HepG2 (cell line): ENCODE results near the gene NFKBIL1. TPM values are rescaled to one million over a fixed set of nuclear protein-coding genes. Genes with fewer than 3 reads are reported as not detected.
A peak's percentile ranks its signal among the peaks of the same experiment; 100 is the strongest.

Source experiments
- ARNT2 ChIP-seq: sonication (generic); formaldehyde crosslinking; IDR thresholded peaks from 2 replicates; pipeline ENCODE4 v1.8.0; 2022; ENCODE audit warnings: mild to moderate bottlenecking, low read depth, missing genetic modification reagents, moderate library complexity
- ATM ChIP-seq: fragments of 450-650 bp; IDR thresholded peaks from 2 replicates; pipeline ENCODE4 v1.7.1; 2017; ENCODE audit warnings: mild to moderate bottlenecking, borderline replicate concordance
- EED ChIP-seq: sonication (generic); formaldehyde crosslinking; IDR thresholded peaks from 2 replicates; pipeline ENCODE4 v1.5.0; 2020; ENCODE audit warnings: mild to moderate bottlenecking, missing genetic modification reagents
- FOXK2 ChIP-seq: fragments of 450-650 bp; IDR thresholded peaks from 2 replicates; pipeline ENCODE4 v1.6.1; 2016
- HNRNPK ChIP-seq: fragments of 200-400 bp; formaldehyde crosslinking; IDR thresholded peaks from 2 replicates; pipeline ENCODE4 v1.6.1; 2018; ENCODE audit warnings: low read length, low read depth, moderate library complexity, mild to moderate bottlenecking; ENCODE audit not compliant: poor library complexity, severe bottlenecking
- HOXA5 ChIP-seq: sonication (generic); formaldehyde crosslinking; IDR thresholded peaks from 2 replicates; pipeline ENCODE4 v1.4.0; 2020; ENCODE audit warnings: missing genetic modification reagents
- IRF2 ChIP-seq: IDR thresholded peaks from 2 replicates; pipeline ENCODE4 v1.6.1; 2018; ENCODE audit warnings: missing genetic modification reagents, missing compliant biosample characterization
- KDM4B ChIP-seq: sonication (generic); formaldehyde crosslinking; IDR thresholded peaks from 2 replicates; pipeline ENCODE4 v1.4.0; 2020; ENCODE audit warnings: missing genetic modification reagents
- KLF9 ChIP-seq: IDR thresholded peaks from 2 replicates; pipeline ENCODE4 v1.6.1; 2016; ENCODE audit warnings: low read depth
- NFYC ChIP-seq: IDR thresholded peaks from 2 replicates; pipeline ENCODE4 v1.6.1; 2016; ENCODE audit warnings: missing genetic modification reagents, missing compliant biosample characterization
- THAP11 ChIP-seq: IDR thresholded peaks from 2 replicates; pipeline ENCODE4 v1.6.1; 2016; ENCODE audit warnings: missing biosample characterization, missing genetic modification reagents
- ZFY ChIP-seq: sonication (generic); formaldehyde crosslinking; IDR thresholded peaks from 2 replicates; pipeline ENCODE4 v1.4.0; 2020; ENCODE audit warnings: missing genetic modification reagents
- ZNF296 ChIP-seq: sonication (generic); formaldehyde crosslinking; conservative IDR thresholded peaks from 2 replicates; pipeline ENCODE4 v1.5.0; 2020; ENCODE audit warnings: mild to moderate bottlenecking, missing genetic modification reagents
- ZNF432 ChIP-seq: sonication (generic); formaldehyde crosslinking; IDR thresholded peaks from 2 replicates; pipeline ENCODE4 v1.5.0; 2020; ENCODE audit warnings: missing genetic modification reagents, mild to moderate bottlenecking, borderline replicate concordance
- ZNF496 ChIP-seq: sonication (generic); formaldehyde crosslinking; IDR thresholded peaks from 2 replicates; pipeline ENCODE4 v1.8.1; 2023; ENCODE audit warnings: mild to moderate bottlenecking, moderate library complexity, missing genetic modification reagents; ENCODE audit not compliant: insufficient replicate concordance
- ZNF713 ChIP-seq: sonication (generic); formaldehyde crosslinking; IDR thresholded peaks from 2 replicates; pipeline ENCODE4 v1.4.0; 2020; ENCODE audit warnings: mild to moderate bottlenecking, missing genetic modification reagents
- ZNF75D ChIP-seq: sonication (generic); formaldehyde crosslinking; IDR thresholded peaks from 2 replicates; pipeline ENCODE4 v1.8.1; 2023; ENCODE audit warnings: missing genetic modification reagents, mild to moderate bottlenecking, borderline replicate concordance
- ZNF850 ChIP-seq: sonication (generic); formaldehyde crosslinking; conservative IDR thresholded peaks from 2 replicates; pipeline ENCODE4 v1.9.0; 2021; ENCODE audit warnings: mild to moderate bottlenecking, missing genetic modification reagents
- ZSCAN20 ChIP-seq: sonication (generic); formaldehyde crosslinking; IDR thresholded peaks from 2 replicates; pipeline ENCODE4 v1.4.0; 2020; ENCODE audit warnings: missing genetic modification reagents, mild to moderate bottlenecking, borderline replicate concordance
- polyA plus RNA-seq, 8 experiments: library from polyadenylated mRNA; depleted of rRNA in 3 of 8; stranded (reverse) in 7 of 8; unstranded in 1 of 8; fragments of >200 nt; fragmentation: Illumina TruSeq in 4 of 8; extraction: Trizol in 4 of 8; gene quantifications; 2 replicates each; pipeline versions ENCODE4 v1.2.1 to v1.2.3, GENCODE V29; 2011 to 2016; ENCODE audit warnings: low read depth in 4 of 8, missing spikeins in 1 of 8, mixed read lengths in 1 of 8; ENCODE audit not compliant: insufficient read depth in 1 of 8
- total RNA-seq, 5 experiments: library from RNA; depleted of rRNA; stranded (reverse); fragments of >200 nt; fragmentation: Illumina TruSeq; extraction: Trizol; gene quantifications; 2 replicates each; pipeline ENCODE4 v1.2.3, GENCODE V29; 2016; ENCODE audit warnings: low read depth in 1 of 5
- TF ChIP-seq, protein P1 (sequence below): sonication (generic); formaldehyde crosslinking; IDR thresholded peaks from 2 replicates; pipeline ENCODE4 v1.4.0; 2020; ENCODE audit warnings: missing genetic modification reagents, borderline replicate concordance
- TF ChIP-seq, protein P2 (sequence below): sonication (generic); formaldehyde crosslinking; IDR thresholded peaks from 2 replicates; pipeline ENCODE4 v1.5.0; 2020; ENCODE audit warnings: missing genetic modification reagents
- TF ChIP-seq, protein P3 (sequence below): sonication (generic); formaldehyde crosslinking; IDR thresholded peaks from 2 replicates; pipeline ENCODE4 v1.4.0; 2020; ENCODE audit warnings: missing genetic modification reagents
- TF ChIP-seq, protein P4 (sequence below): sonication (generic); formaldehyde crosslinking; IDR thresholded peaks from 2 replicates; pipeline ENCODE4 v1.9.0; 2021; ENCODE audit warnings: missing genetic modification reagents, mild to moderate bottlenecking, borderline replicate concordance
- TF ChIP-seq, protein P5 (sequence below): sonication (generic); formaldehyde crosslinking; IDR thresholded peaks from 2 replicates; pipeline ENCODE4 v1.8.0; 2022; ENCODE audit warnings: low read depth, missing genetic modification reagents

The NFKBIL1 gene
- total and polyA plus RNA-seq, 2 of the 13 experiments (the other 11 are each of a cell fraction or from before 2014, with no cell fraction given), result 9.7 to 19.5 TPM

DNA sequence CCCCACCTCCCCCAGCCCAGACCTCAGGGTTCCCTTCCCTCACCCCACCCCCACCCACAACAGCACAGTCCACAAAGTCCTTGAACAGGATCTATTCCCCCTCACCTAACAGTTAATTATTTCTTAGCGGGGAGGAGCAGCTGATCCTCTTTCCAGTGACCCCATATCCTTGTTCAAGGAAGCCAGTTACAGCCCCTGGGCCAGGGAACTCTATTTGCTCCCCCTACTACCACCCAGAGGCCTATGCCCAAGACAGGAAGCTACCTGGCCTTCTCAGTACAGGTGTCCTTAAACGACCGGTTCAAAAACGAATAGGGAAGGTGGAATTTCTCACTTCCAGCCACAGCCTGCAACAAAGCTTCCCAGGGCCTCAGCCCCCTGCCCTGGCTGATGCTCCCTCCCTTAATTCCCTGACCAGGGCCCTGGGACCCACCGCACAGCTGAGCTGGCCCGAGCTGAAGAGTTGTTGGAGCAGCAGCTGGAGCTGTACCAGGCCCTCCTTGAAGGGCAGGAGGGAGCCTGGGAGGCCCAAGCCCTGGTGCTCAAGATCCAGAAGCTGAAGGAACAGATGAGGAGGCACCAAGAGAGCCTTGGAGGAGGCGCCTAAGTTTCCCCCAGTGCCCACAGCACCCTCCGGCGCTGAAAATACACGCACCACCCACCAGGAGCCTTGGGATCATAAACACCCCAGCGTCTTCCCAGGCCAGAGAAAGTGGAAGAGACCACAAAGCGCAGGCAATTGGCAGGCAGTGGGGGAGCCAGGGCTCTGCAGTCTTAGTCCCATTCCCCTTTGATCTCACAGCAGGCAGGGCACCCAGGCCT is 17.9 kb upstream of the NFKBIL1 start (continued):
- TF ChIP-seq NFYC (CRISPR knock-in tag), result no peak
- no peak for TF ChIP-seq ATM
- 0 out of 2 replicates have a peak, but pooled peaks have one; percentile 19 for TF ChIP-seq EED (CRISPR knock-in tag)
- TF ChIP-seq, protein P1, sequence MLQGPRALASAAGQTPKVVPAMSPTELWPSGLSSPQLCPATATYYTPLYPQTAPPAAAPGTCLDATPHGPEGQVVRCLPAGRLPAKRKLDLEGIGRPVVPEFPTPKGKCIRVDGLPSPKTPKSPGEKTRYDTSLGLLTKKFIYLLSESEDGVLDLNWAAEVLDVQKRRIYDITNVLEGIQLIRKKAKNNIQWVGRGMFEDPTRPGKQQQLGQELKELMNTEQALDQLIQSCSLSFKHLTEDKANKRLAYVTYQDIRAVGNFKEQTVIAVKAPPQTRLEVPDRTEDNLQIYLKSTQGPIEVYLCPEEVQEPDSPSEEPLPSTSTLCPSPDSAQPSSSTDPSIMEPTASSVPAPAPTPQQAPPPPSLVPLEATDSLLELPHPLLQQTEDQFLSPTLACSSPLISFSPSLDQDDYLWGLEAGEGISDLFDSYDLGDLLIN, result 0 out of 2 replicates have a peak, but pooled peaks have one; percentile 58
- no peak for TF ChIP-seq ZNF432
- TF ChIP-seq ZFY (CRISPR knock-in tag), result peak; percentile 43; the same call in 1 of the 2 replicates
- no peak for TF ChIP-seq ZNF713 (CRISPR knock-in tag)
- TF ChIP-seq ZNF296 (CRISPR knock-in tag), result no peak
- TF ChIP-seq ZNF496 (CRISPR knock-in tag), result no peak
- TF ChIP-seq, protein P2, sequence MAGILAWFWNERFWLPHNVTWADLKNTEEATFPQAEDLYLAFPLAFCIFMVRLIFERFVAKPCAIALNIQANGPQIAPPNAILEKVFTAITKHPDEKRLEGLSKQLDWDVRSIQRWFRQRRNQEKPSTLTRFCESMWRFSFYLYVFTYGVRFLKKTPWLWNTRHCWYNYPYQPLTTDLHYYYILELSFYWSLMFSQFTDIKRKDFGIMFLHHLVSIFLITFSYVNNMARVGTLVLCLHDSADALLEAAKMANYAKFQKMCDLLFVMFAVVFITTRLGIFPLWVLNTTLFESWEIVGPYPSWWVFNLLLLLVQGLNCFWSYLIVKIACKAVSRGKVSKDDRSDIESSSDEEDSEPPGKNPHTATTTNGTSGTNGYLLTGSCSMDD, result 0 out of 2 replicates have a peak, but pooled peaks have one; percentile 49
- TF ChIP-seq FOXK2, result no peak
- TF ChIP-seq ZSCAN20 (CRISPR knock-in tag), result 0 out of 2 replicates have a peak, but pooled peaks have one; percentile 49
- TF ChIP-seq, protein P3, sequence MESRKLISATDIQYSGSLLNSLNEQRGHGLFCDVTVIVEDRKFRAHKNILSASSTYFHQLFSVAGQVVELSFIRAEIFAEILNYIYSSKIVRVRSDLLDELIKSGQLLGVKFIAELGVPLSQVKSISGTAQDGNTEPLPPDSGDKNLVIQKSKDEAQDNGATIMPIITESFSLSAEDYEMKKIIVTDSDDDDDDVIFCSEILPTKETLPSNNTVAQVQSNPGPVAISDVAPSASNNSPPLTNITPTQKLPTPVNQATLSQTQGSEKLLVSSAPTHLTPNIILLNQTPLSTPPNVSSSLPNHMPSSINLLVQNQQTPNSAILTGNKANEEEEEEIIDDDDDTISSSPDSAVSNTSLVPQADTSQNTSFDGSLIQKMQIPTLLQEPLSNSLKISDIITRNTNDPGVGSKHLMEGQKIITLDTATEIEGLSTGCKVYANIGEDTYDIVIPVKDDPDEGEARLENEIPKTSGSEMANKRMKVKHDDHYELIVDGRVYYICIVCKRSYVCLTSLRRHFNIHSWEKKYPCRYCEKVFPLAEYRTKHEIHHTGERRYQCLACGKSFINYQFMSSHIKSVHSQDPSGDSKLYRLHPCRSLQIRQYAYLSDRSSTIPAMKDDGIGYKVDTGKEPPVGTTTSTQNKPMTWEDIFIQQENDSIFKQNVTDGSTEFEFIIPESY (CRISPR knock-in tag), result no peak
- peak; percentile 5 for TF ChIP-seq HNRNPK
- TF ChIP-seq THAP11 (CRISPR knock-in tag), result peak; percentile 35
- 0 out of 2 replicates have a peak, but pooled peaks have one; percentile 47 for TF ChIP-seq ZNF850 (CRISPR knock-in tag)
- no peak for TF ChIP-seq ARNT2 (CRISPR knock-in tag)
- TF ChIP-seq KDM4B (CRISPR knock-in tag), result no peak
- TF ChIP-seq KLF9, result no peak
- TF ChIP-seq HOXA5 (CRISPR knock-in tag), result 0 out of 2 replicates have a peak, but pooled peaks have one; percentile 13
- TF ChIP-seq ZNF75D, result no peak
- TF ChIP-seq, protein P4, sequence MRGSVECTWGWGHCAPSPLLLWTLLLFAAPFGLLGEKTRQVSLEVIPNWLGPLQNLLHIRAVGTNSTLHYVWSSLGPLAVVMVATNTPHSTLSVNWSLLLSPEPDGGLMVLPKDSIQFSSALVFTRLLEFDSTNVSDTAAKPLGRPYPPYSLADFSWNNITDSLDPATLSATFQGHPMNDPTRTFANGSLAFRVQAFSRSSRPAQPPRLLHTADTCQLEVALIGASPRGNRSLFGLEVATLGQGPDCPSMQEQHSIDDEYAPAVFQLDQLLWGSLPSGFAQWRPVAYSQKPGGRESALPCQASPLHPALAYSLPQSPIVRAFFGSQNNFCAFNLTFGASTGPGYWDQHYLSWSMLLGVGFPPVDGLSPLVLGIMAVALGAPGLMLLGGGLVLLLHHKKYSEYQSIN (CRISPR knock-in tag), result no peak
- TF ChIP-seq, protein P5, sequence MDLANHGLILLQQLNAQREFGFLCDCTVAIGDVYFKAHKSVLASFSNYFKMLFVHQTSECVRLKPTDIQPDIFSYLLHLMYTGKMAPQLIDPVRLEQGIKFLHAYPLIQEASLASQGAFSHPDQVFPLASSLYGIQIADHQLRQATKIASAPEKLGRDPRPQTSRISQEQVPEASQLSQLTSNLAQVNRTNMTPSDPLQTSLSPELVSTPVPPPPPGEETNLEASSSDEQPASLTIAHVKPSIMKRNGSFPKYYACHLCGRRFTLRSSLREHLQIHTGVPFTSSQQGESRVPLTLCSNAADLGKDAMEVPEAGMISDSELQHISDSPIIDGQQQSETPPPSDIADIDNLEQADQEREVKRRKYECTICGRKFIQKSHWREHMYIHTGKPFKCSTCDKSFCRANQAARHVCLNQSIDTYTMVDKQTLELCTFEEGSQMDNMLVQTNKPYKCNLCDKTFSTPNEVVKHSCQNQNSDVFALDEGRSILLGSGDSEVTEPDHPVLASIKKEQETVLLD (CRISPR knock-in tag), result no peak
- no peak for TF ChIP-seq IRF2
